MM.1S (cell line): ENCODE measurements around the gene MNX1.

ENCODE experiments used
- EZH2 ChIP-seq: fragments of 300-600 bp; sonication (generic); optimal IDR thresholded peaks from 2 replicates; pipeline ENCODE3; 2017; ENCODE audit warnings: low read depth, mild to moderate bottlenecking, antibody characterized with exemption, low read length, mixed read lengths
- EZH2phosphoT487 ChIP-seq: fragments of 300-600 bp; sonication (generic); IDR thresholded peaks from 2 replicates; pipeline ENCODE4 v1.6.1; 2018; ENCODE audit warnings: antibody characterized with exemption, low read length
- TF ChIP-seq, protein P1 (sequence below): fragments of 300-600 bp; sonication (generic); IDR thresholded peaks from 2 replicates; pipeline ENCODE4 v1.5.1; 2016; ENCODE audit warnings: antibody characterized with exemption, low read length, mixed read lengths

GRCh38 chr7:157019718-157020451, 9.4 kb upstream of the MNX1 start:
- TF ChIP-seq, protein P1, sequence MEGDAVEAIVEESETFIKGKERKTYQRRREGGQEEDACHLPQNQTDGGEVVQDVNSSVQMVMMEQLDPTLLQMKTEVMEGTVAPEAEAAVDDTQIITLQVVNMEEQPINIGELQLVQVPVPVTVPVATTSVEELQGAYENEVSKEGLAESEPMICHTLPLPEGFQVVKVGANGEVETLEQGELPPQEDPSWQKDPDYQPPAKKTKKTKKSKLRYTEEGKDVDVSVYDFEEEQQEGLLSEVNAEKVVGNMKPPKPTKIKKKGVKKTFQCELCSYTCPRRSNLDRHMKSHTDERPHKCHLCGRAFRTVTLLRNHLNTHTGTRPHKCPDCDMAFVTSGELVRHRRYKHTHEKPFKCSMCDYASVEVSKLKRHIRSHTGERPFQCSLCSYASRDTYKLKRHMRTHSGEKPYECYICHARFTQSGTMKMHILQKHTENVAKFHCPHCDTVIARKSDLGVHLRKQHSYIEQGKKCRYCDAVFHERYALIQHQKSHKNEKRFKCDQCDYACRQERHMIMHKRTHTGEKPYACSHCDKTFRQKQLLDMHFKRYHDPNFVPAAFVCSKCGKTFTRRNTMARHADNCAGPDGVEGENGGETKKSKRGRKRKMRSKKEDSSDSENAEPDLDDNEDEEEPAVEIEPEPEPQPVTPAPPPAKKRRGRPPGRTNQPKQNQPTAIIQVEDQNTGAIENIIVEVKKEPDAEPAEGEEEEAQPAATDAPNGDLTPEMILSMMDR: no peak
- no peak for TF ChIP-seq EZH2
- no peak for TF ChIP-seq EZH2phosphoT487
